22Rv1 (cell line): Measurements from ENCODE around the gene RAC2.

Source experiments
- CTCF ChIP-seq: fragments of 450-650 bp; IDR thresholded peaks from 2 replicates; pipeline ENCODE4 v1.5.1; 2017; ENCODE audit warnings: mild to moderate bottlenecking
- ZFX ChIP-seq: fragments of 450-650 bp; IDR thresholded peaks from 2 replicates; pipeline ENCODE4 v1.6.1; 2017; ENCODE audit warnings: antibody characterized with exemption, borderline replicate concordance

DNA sequence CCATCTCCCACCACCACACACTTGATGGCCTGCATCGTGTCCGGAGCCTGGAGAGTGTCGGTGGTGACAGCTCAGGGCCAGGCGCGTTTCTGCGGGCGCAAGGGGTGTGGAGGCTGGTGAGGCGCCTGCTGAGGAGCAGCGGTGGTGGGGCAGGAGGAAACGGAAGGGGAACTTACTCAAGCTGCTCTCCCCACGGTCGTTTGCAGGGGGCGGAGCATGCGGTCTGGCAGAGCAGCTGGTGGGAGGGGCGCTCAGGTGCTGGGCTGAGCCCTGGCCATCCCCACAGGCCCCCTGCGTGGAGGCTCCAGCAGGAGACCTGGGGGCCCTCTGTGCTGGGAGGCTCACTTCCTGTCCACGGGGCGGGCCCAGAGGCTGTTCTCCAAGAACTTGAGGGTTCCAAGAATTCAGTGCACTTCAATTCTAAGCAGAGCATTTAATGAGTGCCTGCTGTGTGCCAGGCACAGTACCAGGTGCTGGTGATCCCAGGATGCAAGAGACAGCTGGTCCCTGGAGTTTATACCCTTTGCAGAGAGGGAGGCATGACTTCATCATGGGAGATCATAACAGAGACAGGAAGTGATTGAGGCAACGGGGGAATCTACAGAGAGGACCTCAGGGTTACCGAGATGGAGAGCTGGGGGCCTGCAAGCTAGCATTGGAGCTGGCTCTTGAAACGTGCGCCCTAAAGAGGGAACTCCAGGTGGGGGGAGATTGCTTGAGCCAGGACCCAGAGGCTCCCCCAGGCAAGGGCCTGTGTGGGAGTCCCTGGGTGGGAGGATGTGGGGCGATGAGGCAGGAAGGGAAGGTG lies at the start of gene RAC2:
- TF ChIP-seq CTCF (no peak), ZFX (no peak)
